GM10248 (cell line): ENCODE data around the gene CRYGB.

Experiments used
- CTCF ChIA-PET: fragments of 300-600 bp; sonication (Branson Sonifier 250); formaldehyde crosslinking; extraction: SDS; loops from one replicate; lab custom pipeline; 2021; ENCODE audit warnings: antibody characterized with exemption; lab: Yijun Ruan, JAX
- POLR2A ChIA-PET: fragments of 350-650 bp; sonication (Branson Sonifier 250); formaldehyde crosslinking; extraction: SDS; loops from one replicate; lab custom pipeline; 2020; ENCODE audit warnings: antibody characterized with exemption; lab: Yijun Ruan, JAX
- DNase-seq: peaks from one replicate; pipeline ENCODE4 v3.0.0; 2012; ENCODE audit errors: extremely low spot score
- CTCF ChIP-seq: IDR thresholded peaks from 2 replicates; pipeline ENCODE4 v1.5.1; 2012; ENCODE audit warnings: mild to moderate bottlenecking, low read depth; ENCODE audit errors: extremely low read depth, missing control alignments, control extremely low read depth

The CRYGB gene

GRCh38 chr2:208186465-208186864 lies 40.5 kb upstream of the CRYGB start:
- CTCF ChIA-PET, result interaction anchor here (1.2 to 2.0 kb wide), 2 partner anchors 11 to 41 kb away, joined by 3 to 8 read pairs; no protein-coding TSS in a partner anchor
- DNase-seq, result no peak
- POLR2A ChIA-PET, result no interaction called here
- no peak for TF ChIP-seq CTCF

- no peak for DNase-seq
- ChIA-PET CTCF (interaction anchor here (1.6 kb wide), 1 partner anchor 9 kb away, joined by 5 read pairs; no protein-coding TSS in a partner anchor), POLR2A (no interaction called here)
- no peak for TF ChIP-seq CTCF
Measured at GRCh38 chr2:208183972-208184705, 38.2 kb upstream of the CRYGB start.

GRCh38 chr2:208183526-208183925 lies 37.6 kb upstream of the CRYGB start:
- no peak for TF ChIP-seq CTCF
- CTCF ChIA-PET, result interaction anchor here (1.6 kb wide), 1 partner anchor 9 kb away, joined by 5 read pairs; no protein-coding TSS in a partner anchor
- DNase-seq, result no peak
- POLR2A ChIA-PET, result no interaction called here

- POLR2A ChIA-PET, result no interaction called here
- no peak for DNase-seq
- TF ChIP-seq CTCF, result no peak
- CTCF ChIA-PET, result no interaction called here
Measured at GRCh38 chr2:208182835-208183234, 36.9 kb upstream of the CRYGB start.

- ChIA-PET POLR2A (no interaction called here), CTCF (no interaction called here)
- no peak for DNase-seq
- no peak for TF ChIP-seq CTCF
Measured at GRCh38 chr2:208179028-208179609, 33.2 kb upstream of the CRYGB start.

GRCh38 chr2:208175840-208176153 lies 29.8 kb upstream of the CRYGB start:
- CTCF ChIA-PET, result interaction anchor here (0.9 to 4.1 kb wide), 22 partner anchors 10 to 1155 kb away, joined by 3 to 39 read pairs (median 5); partner anchors contain the start of genes C2orf80 and IDH1
- no peak for DNase-seq
- no peak for TF ChIP-seq CTCF
- POLR2A ChIA-PET, result no interaction called here
